OCI-LY3 (cell line): ENCODE measurements around the gene PCSK5.

Experiments used
- CTCF ChIP-seq: fragments of 200-600, 300-600 bp; sonication (generic); IDR thresholded peaks from 2 replicates; pipeline ENCODE4 v1.5.1; 2014; ENCODE audit warnings: antibody characterized with exemption, low read length, low read depth
- EZH2phosphoT487 ChIP-seq: fragments of 200-600 bp; shearing (Covaris generic); IDR thresholded peaks from 2 replicates; pipeline ENCODE4 v1.6.1; 2018; ENCODE audit warnings: antibody characterized with exemption, mixed run types, low read depth

- TF ChIP-seq CTCF (no peak), EZH2phosphoT487 (no peak)
Measured at GRCh38 chr9:76085596-76085995, 195.1 kb downstream of the PCSK5 start.
